Right lobe of liver (tissue), 6 donors: ENCODE results near the gene PCK1. TPM values are rescaled to one million over a fixed set of nuclear protein-coding genes. Genes with fewer than 3 reads are reported as not detected.

ENCODE experiments used
- ATAC-seq, 4 donors: fragments of 200-7000 bp; cut with Tn5 transposase; one replicate each; pipeline ENCODE4 v1.9.1; 2020; ENCODE audit warnings: mild to moderate bottlenecking in 4 of 4, moderate library complexity in 4 of 4
- DNase-seq, 3 donors: peaks; one replicate each; pipeline ENCODE4 v3.0.0-alpha.2; 2020
- H3K27ac ChIP-seq, 3 donors: fragments of 200-600 bp; one replicate each; pipeline ENCODE4 v1.8.0; 2022
- H3K27me3 ChIP-seq, 2 donors: fragments of 200-600 bp; one replicate each; pipeline ENCODE4 v1.8.0; 2022
- H3K36me3 ChIP-seq, 4 donors: fragments of 200-600 bp; sonication (generic) in 1 of 4; one replicate each; pipeline versions ENCODE4 v1.5.1 to v1.8.0; 2017 to 2022; ENCODE audit warnings: control low read depth in 1 of 4
- H3K4me1 ChIP-seq, 4 donors: fragments of 200-600 bp; sonication (generic) in 1 of 4; one replicate each; pipeline versions ENCODE4 v1.5.1 to v1.8.0; 2017 to 2022; ENCODE audit warnings: control low read depth in 1 of 4
- H3K4me3 ChIP-seq, 3 donors: fragments of 200-600 bp; one replicate each; pipeline ENCODE4 v1.8.0; 2022
- H3K9me3 ChIP-seq, 4 donors: fragments of 200-600 bp; sonication (generic) in 1 of 4; one replicate each; pipeline versions ENCODE4 v1.5.1 to v1.8.0; 2017 to 2022; ENCODE audit warnings: control low read depth in 1 of 4
- POLR2A ChIP-seq: fragments of 450-650 bp; IDR thresholded peaks from one replicate; pipeline ENCODE4 v1.6.1; 2017; ENCODE audit warnings: antibody characterized with exemption, mild to moderate bottlenecking
- WGBS: methylation state at CpG from one replicate; pipeline ENCODE4 v1.1.6; 2018; ENCODE audit warnings: low coverage, low lambda C conversion rate; ENCODE audit not compliant: insufficient coverage; ENCODE audit errors: missing lambda C conversion rate; 5-methylcytosine and 5-hydroxymethylcytosine counted together
- intact Hi-C, 2 donors: fragments of 100-400 bp; cut with DNase I; formaldehyde crosslinking; loops; one replicate each; pipeline versions ENCODE4 v1.11.2 to v1.14.1; 2022
- total RNA-seq, 6 experiments: library from RNA; depleted of rRNA in 2 of 6; stranded (reverse); fragments of >200 nt in 2 of 6; fragmentation: NEBNext Ultra II Directional in 3 of 6; extraction: Animal tissue kit (Norgen Biotek cat#: 25700) in 3 of 6; gene quantifications; one replicate each; pipeline versions ENCODE4 v1.1.0 to v1.2.4, GENCODE V29; 2016 to 2023
- TF ChIP-seq, protein P1 (sequence below), 4 donors: fragments of 200-600 bp in 3 of 4; fragments of 450-650 bp in 1 of 4; IDR thresholded peaks; one replicate each; pipeline versions ENCODE4 v1.5.1 to v1.8.0; 2016 to 2022; ENCODE audit warnings: antibody characterized with exemption in 4 of 4, mild to moderate bottlenecking in 2 of 4
- donor health status: DM: no; HTN: yes; CAD: no.
- donor health status: DM: no; HTN: no; CAD: no.
- donor health status: DM: no; HTN: no; CAD: no.
- donor health status: DM: no; HTN: yes; CAD: no.
- donor health status: DM: no; HTN: yes; CAD: no.

Gene PCK1
- total RNA-seq, 6 experiments from 2014 or later, result 187 to 1,757 (median 778) TPM

DNA sequence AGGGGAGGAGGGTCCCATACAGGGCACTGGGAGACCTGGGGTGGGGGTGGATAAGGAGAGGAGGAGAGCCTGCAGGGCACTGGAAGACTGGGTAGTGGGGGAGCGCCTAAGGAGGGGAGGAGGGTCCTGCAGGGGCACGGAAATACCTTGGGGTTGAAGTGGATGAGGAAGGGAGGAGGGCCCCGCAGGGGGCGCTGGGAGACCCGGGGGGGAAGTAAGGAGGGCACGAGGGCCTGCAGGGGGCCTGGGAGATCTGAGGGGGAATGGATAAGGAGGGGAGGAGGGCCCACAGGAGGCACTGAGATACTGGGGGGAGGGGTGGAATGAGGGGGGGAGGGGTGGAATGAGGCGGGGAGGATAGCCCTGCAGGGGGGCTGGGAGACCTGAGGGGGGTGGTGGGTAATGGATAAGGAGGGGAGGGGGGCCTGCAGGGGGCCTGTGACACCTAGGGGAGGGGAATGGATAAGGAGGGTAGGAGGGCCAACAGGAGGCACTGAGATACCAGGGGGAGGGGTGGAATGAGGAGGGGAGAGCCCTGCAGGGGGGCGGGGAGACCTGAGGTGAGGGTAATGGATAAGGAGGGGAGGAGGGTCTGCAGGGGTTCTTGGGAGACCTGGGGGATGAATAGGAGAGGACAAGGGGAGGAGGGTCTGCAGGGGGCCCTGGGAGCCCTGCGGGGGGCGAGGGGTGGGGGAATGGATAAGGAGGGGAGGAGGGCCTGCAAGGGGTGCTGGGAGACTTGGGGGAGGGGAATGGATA, 35.4 kb upstream of the PCK1 start:
- Histone ChIP-seq H3K9me3 (no peaks in the 10 kb centered on the region), H3K36me3 (no peaks in the 10 kb centered on the region), H3K27ac (no peak overlapping the region), H3K27me3 (no peaks in the 10 kb centered on the region), H3K4me1 (peaks cover 0 to 26% (median 3%) of the 10 kb centered on the region in 4 donors), H3K4me3 (no peak overlapping the region)
- ATAC-seq (no peak), DNase-seq (no peak)
- TF ChIP-seq, protein P1, sequence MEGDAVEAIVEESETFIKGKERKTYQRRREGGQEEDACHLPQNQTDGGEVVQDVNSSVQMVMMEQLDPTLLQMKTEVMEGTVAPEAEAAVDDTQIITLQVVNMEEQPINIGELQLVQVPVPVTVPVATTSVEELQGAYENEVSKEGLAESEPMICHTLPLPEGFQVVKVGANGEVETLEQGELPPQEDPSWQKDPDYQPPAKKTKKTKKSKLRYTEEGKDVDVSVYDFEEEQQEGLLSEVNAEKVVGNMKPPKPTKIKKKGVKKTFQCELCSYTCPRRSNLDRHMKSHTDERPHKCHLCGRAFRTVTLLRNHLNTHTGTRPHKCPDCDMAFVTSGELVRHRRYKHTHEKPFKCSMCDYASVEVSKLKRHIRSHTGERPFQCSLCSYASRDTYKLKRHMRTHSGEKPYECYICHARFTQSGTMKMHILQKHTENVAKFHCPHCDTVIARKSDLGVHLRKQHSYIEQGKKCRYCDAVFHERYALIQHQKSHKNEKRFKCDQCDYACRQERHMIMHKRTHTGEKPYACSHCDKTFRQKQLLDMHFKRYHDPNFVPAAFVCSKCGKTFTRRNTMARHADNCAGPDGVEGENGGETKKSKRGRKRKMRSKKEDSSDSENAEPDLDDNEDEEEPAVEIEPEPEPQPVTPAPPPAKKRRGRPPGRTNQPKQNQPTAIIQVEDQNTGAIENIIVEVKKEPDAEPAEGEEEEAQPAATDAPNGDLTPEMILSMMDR (IDR thresholded peaks at IDR 0.05), result no peak
- no peak for TF ChIP-seq POLR2A
- intact Hi-C loops, result loop anchor here (5.0 to 10.0 kb wide), 2 partner anchors 62 to 679 kb away; no protein-coding TSS in a partner anchor
- 75% methylated on average over 10 of the region's 10 CpGs for WGBS

DNA sequence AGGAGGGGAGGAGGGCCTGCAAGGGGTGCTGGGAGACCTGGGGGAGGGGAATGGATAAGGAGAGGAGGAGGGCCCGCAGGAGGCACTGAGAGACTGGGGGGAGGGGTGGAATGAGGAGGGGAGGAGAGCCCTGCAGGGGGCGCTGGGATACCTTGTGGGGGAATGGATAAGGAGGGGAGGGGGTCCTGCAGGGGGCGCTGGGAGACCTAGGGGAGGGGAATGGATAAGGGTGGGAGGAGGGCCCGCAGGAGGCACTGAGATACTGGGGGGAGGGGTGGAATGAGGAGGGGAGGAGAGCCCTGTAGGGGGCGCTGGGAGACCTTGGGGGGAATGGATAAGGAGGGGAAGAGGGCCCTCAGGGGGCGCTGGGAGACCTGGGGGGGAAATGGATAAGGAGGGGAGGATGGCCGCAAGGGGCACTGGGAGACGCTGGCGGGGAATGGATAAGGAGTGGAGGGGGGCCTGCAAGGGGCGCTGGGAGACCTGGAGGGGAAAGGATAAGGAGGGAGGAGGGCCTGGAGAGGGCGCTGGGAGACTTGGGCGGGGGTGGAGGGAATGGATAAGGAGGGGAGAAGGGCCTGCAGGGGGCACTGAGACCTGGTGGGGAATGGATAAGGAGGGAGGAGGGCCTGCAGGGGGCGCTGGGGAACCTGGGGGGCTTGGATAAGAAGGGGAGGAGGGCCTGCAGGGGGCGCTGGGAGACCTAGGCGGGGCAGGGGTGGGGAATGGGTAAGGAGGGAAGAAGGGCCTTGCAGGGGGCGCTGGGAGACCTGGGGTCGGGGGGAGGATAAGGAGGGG, 34.6 kb upstream of the PCK1 start:
- H3K36me3 ChIP-seq, result no peaks in the 10 kb centered on the region
- no peak overlapping the region for H3K4me3 ChIP-seq
- ATAC-seq, result peak; percentile 2 to 48 (median 11)
- TF ChIP-seq, protein P1 (IDR thresholded peaks at IDR 0.05), result no peak
- TF ChIP-seq POLR2A, result no peak
- peak; percentile 45 to 66 (median 63) for DNase-seq
- WGBS, result 54% methylated on average over 17 of the region's 17 CpGs
- intact Hi-C loops, result loop anchor here (5.0 to 10.0 kb wide), 2 partner anchors 61 to 679 kb away; no protein-coding TSS in a partner anchor
- H3K4me1 ChIP-seq, result peaks cover 0 to 30% (median 5%) of the 10 kb centered on the region in 4 donors
- H3K9me3 ChIP-seq, result no peaks in the 10 kb centered on the region
- H3K27ac ChIP-seq, result peak overlapping the region in 2 of 3 donors; percentile 98 to 99
- no peaks in the 10 kb centered on the region for H3K27me3 ChIP-seq

DNA sequence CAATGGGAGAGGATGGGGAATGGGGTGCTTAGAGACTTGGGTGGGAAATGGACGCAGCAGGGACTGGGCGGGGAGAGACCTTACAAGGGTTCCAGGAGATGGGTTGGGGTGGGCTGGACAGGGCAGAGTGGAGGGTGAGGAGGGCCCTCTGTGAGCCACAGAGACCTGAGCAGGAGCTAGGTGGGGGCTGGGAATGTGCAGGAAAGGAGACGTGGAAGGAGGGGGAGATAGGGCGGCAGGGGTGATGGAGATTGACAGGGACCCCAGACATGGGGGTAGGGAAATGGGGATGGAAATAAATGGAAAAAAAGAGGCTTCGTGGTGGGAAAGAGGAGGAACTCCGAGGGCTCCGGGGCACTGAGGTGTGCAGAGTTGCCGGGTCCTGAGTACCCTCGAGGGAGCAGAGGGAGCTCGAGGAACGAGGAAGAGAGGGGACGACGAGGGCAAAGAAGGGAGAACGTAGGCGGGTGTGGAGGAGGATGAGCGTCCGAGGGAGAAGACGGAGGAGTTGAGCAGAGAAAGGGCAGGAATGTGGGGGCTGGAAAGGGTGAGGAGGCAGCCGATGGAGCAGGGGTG, 33.9 kb upstream of the PCK1 start:
- H3K36me3 ChIP-seq, result no peaks in the 10 kb centered on the region
- WGBS, result 64% methylated on average over 11 of the region's 19 CpGs
- no peak for TF ChIP-seq POLR2A
- TF ChIP-seq, protein P1 (IDR thresholded peaks at IDR 0.05), result no peak
- no peaks in the 10 kb centered on the region for H3K27me3 ChIP-seq
- H3K4me3 ChIP-seq, result no peak overlapping the region
- DNase-seq, result no peak
- intact Hi-C loops, result loop anchor here (5.0 to 10.0 kb wide), 2 partner anchors 60 to 678 kb away; no protein-coding TSS in a partner anchor
- peak overlapping the region in 2 of 3 donors; percentile 98 to 99 for H3K27ac ChIP-seq
- H3K4me1 ChIP-seq, result peaks cover 0 to 35% (median 8%) of the 10 kb centered on the region in 4 donors
- peak; percentile 9 to 29 (median 12) for ATAC-seq
- H3K9me3 ChIP-seq, result no peaks in the 10 kb centered on the region

DNA sequence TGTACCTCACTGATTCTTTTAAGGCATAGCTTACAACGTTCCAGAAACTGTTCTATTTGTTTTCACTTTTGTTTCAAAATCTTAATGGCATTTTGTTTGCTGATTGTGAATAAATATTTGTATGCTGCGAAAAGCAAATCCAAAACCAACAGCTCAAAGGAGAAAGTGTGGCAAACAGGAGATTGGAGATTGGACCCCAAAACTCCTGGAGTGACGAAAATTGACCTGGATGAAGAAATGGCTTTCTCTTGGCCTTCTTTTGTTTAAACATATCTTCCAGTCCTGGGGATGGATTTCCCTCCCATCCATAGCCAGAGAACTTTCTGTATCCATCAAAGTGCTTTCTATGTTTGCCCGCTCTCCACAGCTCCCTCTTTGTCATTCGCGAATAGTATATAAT, 33.2 kb upstream of the PCK1 start:
- DNase-seq (no peak), ATAC-seq (peak; percentile 16 to 51 (median 27))
- Histone ChIP-seq H3K4me3 (no peak overlapping the region), H3K27ac (peak overlapping the region in 2 of 3 donors; percentile 98 to 99), H3K4me1 (peaks cover 0 to 39% (median 10%) of the 10 kb centered on the region in 4 donors), H3K36me3 (no peaks in the 10 kb centered on the region), H3K27me3 (no peaks in the 10 kb centered on the region), H3K9me3 (no peaks in the 10 kb centered on the region)
- intact Hi-C loops, result loop anchor here (5.0 to 10.0 kb wide), 2 partner anchors 60 to 677 kb away; no protein-coding TSS in a partner anchor
- 33% methylated on average over 6 of the region's 6 CpGs for WGBS
- TF ChIP-seq, protein P1 (IDR thresholded peaks at IDR 0.05), result no peak
- no peak for TF ChIP-seq POLR2A
